SK-N-SH (cell line): ENCODE measurements around the gene SIGLEC15. TPM values are rescaled to one million over a fixed set of nuclear protein-coding genes. Genes with fewer than 3 reads are reported as not detected.

Experiments
- CTCF ChIA-PET: fragments of 300-600, 350-600 bp; formaldehyde crosslinking; extraction: SDS; loops from one replicate; lab custom pipeline; 2021; lab: Yijun Ruan, JAX
- POLR2A ChIA-PET: fragments of 350-600 bp; sonication (Branson Sonifier 250); formaldehyde crosslinking; extraction: SDS; loops from one replicate; lab custom pipeline; 2020; ENCODE audit warnings: antibody characterized with exemption, inconsistent platforms; lab: Yijun Ruan, JAX
- DNase-seq: peaks from one replicate; pipeline ENCODE4 v3.0.0; 2012
- H2AFZ ChIP-seq: fragments of 200-600 bp; sonication (generic); 2 replicates; pipeline ENCODE4 v1.8.1; 2016; ENCODE audit warnings: antibody characterized with exemption, mild to moderate bottlenecking, low read depth
- H3F3A ChIP-seq: fragments of 200-600 bp; sonication (generic); replicated peaks from 2 replicates; pipeline ENCODE3; 2016; ENCODE audit warnings: antibody characterized with exemption, mild to moderate bottlenecking; ENCODE audit not compliant: insufficient read depth
- H3K27ac ChIP-seq, 2 experiments: fragments of 200-500 bp in 1 of 2; fragments of 200-600 bp in 1 of 2; sonication (Bioruptor generic) in 1 of 2; sonication (generic), shearing (Covaris generic) in 1 of 2; 2 replicates each; pipeline versions ENCODE4 v1.5.1 to v1.6.1; 2014 to 2016; ENCODE audit warnings: low read depth in 2 of 2, inconsistent platforms in 1 of 2, low read length in 1 of 2, mild to moderate bottlenecking in 1 of 2, mixed read lengths in 1 of 2
- H3K27me3 ChIP-seq: fragments of 200-600 bp; sonication (generic), shearing (Covaris generic); 2 replicates; pipeline ENCODE4 v1.6.1; 2016; ENCODE audit warnings: mixed run types; ENCODE audit not compliant: insufficient read depth
- H3K36me3 ChIP-seq, 2 experiments: fragments of 200-500 bp in 1 of 2; fragments of 200-600 bp in 1 of 2; sonication (Bioruptor generic) in 1 of 2; sonication (generic) in 1 of 2; replicated peaks in 1 of 2; 2 replicates each; pipeline versions ENCODE3 to v1.5.1; 2014 to 2016; ENCODE audit warnings: low read length in 1 of 2, mild to moderate bottlenecking in 1 of 2; ENCODE audit not compliant: insufficient read depth in 2 of 2, control insufficient read depth in 1 of 2
- H3K4me1 ChIP-seq, 2 experiments: fragments of 200-500 bp in 1 of 2; fragments of 200-600 bp in 1 of 2; sonication (Bioruptor generic) in 1 of 2; sonication (generic), shearing (Covaris generic) in 1 of 2; 2 replicates each; pipeline versions ENCODE4 v1.5.1 to v1.6.1; 2014 to 2016; ENCODE audit warnings: low read depth in 1 of 2, low read length in 1 of 2, mixed run types in 1 of 2; ENCODE audit not compliant: insufficient read depth in 2 of 2, control insufficient read depth in 1 of 2
- H3K4me2 ChIP-seq: fragments of 200-600 bp; sonication (generic), shearing (Covaris generic); 2 replicates; pipeline ENCODE4 v1.6.1; 2017; ENCODE audit warnings: mixed run types
- H3K4me3 ChIP-seq, 2 experiments: fragments of 200-500 bp in 1 of 2; fragments of 200-600 bp in 1 of 2; sonication (Bioruptor generic) in 1 of 2; sonication (generic), shearing (Covaris generic) in 1 of 2; 2 replicates each; pipeline versions ENCODE4 v1.5.1 to v1.8.1; 2014 to 2016; ENCODE audit warnings: low read depth in 2 of 2, inconsistent platforms in 1 of 2, low read length in 1 of 2, mild to moderate bottlenecking in 1 of 2, mixed read lengths in 1 of 2, moderate library complexity in 1 of 2
- H3K79me2 ChIP-seq: fragments of 200-600 bp; sonication (generic); 2 replicates; pipeline ENCODE4 v1.8.1; 2017; ENCODE audit warnings: mild to moderate bottlenecking; ENCODE audit not compliant: insufficient read depth
- H3K9ac ChIP-seq: fragments of 200-600 bp; sonication (generic); 2 replicates; pipeline ENCODE4 v1.6.1; 2017; ENCODE audit warnings: mixed run types
- H3K9me2 ChIP-seq: fragments of 200-600 bp; sonication (generic); 2 replicates; pipeline ENCODE4 v1.6.1; 2017; ENCODE audit warnings: mixed run types
- H3K9me3 ChIP-seq: fragments of 200-600 bp; sonication (generic); 2 replicates; pipeline ENCODE4 v1.6.1; 2017; ENCODE audit warnings: mixed run types, mild to moderate bottlenecking, moderate library complexity
- H4K20me1 ChIP-seq: fragments of 200-600 bp; sonication (generic); 2 replicates; pipeline ENCODE4 v1.6.1; 2017; ENCODE audit warnings: mild to moderate bottlenecking, mixed run types; ENCODE audit not compliant: insufficient read depth
- FOSL2 ChIP-seq: IDR thresholded peaks from 2 replicates; pipeline ENCODE4 v1.4.0; 2012; ENCODE audit warnings: low read depth, mild to moderate bottlenecking, moderate library complexity, borderline replicate concordance
- FOXM1 ChIP-seq: IDR thresholded peaks from 2 replicates; pipeline ENCODE4 v1.4.0; 2012; ENCODE audit warnings: low read depth, mild to moderate bottlenecking
- GABPA ChIP-seq: IDR thresholded peaks from 2 replicates; pipeline ENCODE4 v1.4.0; 2012; ENCODE audit warnings: low read depth, mild to moderate bottlenecking
- MXI1 ChIP-seq: IDR thresholded peaks from 2 replicates; pipeline ENCODE4 v1.6.1; 2012; ENCODE audit warnings: mild to moderate bottlenecking, low read depth, low read length, improper control_type of control experiment
- NRF1 ChIP-seq: IDR thresholded peaks from 2 replicates; pipeline ENCODE4 v1.6.1; 2012; ENCODE audit warnings: low read depth, mild to moderate bottlenecking, low read length
- RAD21 ChIP-seq: IDR thresholded peaks from 2 replicates; pipeline ENCODE4 v1.6.1; 2012; ENCODE audit warnings: mild to moderate bottlenecking, low read length
- RFX5 ChIP-seq: IDR thresholded peaks from 2 replicates; pipeline ENCODE4 v1.6.1; 2012; ENCODE audit warnings: mild to moderate bottlenecking, improper control_type of control experiment, low read length
- WGBS: methylation state at CpG from one replicate; pipeline ENCODE4 v1.1.6; 2017; ENCODE audit warnings: low lambda C conversion rate; 5-methylcytosine and 5-hydroxymethylcytosine counted together
- polyA plus RNA-seq, 3 experiments: library from polyadenylated mRNA; depleted of rRNA; stranded (reverse); fragments of >200 nt; gene quantifications; 2 replicates each; pipeline ENCODE4 v1.2.3, GENCODE V29; 2012
- TF ChIP-seq, protein P1 (sequence below): IDR thresholded peaks from 2 replicates; pipeline ENCODE4 v1.6.1; 2012; ENCODE audit warnings: mild to moderate bottlenecking, low read depth, low read length, moderate library complexity
- TF ChIP-seq, protein P2 (sequence below): fragments of 200-600 bp; sonication (generic); IDR thresholded peaks from 2 replicates; pipeline ENCODE4 v1.6.1; 2017; ENCODE audit warnings: antibody characterized with exemption, mild to moderate bottlenecking, moderate library complexity
- TF ChIP-seq, protein P3 (sequence below): IDR thresholded peaks from 2 replicates; pipeline ENCODE4; 2012
- TF ChIP-seq, protein P4 (sequence below): fragments of 150-350 bp; IDR thresholded peaks from 2 replicates; pipeline ENCODE4 v1.6.1; 2016; ENCODE audit warnings: mild to moderate bottlenecking, low read depth, low read length

SIGLEC15 gene
- polyA plus RNA-seq, 1 of the 3 experiments (the other 2 are of a cell fraction) = 0.10 TPM

DNA sequence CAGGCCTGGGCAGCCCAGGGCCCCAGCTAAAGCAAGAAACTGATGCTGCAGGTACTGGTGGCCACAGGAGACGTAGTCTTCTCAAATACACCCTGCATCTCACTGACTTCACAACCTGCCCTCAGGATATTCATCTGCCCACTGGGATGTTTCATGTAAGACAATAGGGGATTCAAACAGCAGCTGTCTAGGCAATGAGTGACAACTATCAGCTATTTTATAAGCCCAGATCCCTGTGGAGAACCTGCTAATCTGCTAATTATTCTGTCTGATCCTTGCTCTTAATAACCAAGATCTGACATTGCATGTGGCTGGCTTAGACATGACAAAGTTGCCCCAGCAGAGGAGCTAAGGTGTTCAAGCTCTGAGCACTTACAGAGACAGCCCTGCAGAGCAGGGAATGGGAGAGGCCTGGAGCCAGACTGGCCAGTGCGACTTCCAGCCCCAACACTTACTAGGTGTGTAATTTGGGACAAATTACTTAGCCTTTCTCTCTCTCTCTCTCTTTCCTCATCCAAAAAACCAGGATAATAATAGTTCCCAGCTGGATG is 28.6 kb downstream of the SIGLEC15 start:
- Histone ChIP-seq H3K79me2 (no peaks in the 10 kb centered on the region), H3K4me2 (no peak overlapping the region), H3F3A (peaks cover 4% of the 10 kb centered on the region), H3K27ac (no peak overlapping the region), H4K20me1 (no peaks in the 10 kb centered on the region), H3K9me3 (no peaks in the 10 kb centered on the region), H2AFZ (no peak overlapping the region), H3K36me3 (peaks cover 70 to 83% of the 10 kb centered on the region in 2 experiments), H3K27me3 (no peaks in the 10 kb centered on the region), H3K9ac (no peak overlapping the region), H3K9me2 (no peaks in the 10 kb centered on the region), H3K4me3 (no peak overlapping the region), H3K4me1 (no peaks in the 10 kb centered on the region)
- ChIA-PET CTCF (interaction anchor here (0.5 to 2.6 kb wide), 5 partner anchors 16 to 162 kb away, joined by 3 to 6 read pairs (median 3); no protein-coding TSS in a partner anchor), POLR2A (no interaction called here)
- DNase-seq = no peak
- no peak for TF ChIP-seq FOSL2
- TF ChIP-seq, protein P1, sequence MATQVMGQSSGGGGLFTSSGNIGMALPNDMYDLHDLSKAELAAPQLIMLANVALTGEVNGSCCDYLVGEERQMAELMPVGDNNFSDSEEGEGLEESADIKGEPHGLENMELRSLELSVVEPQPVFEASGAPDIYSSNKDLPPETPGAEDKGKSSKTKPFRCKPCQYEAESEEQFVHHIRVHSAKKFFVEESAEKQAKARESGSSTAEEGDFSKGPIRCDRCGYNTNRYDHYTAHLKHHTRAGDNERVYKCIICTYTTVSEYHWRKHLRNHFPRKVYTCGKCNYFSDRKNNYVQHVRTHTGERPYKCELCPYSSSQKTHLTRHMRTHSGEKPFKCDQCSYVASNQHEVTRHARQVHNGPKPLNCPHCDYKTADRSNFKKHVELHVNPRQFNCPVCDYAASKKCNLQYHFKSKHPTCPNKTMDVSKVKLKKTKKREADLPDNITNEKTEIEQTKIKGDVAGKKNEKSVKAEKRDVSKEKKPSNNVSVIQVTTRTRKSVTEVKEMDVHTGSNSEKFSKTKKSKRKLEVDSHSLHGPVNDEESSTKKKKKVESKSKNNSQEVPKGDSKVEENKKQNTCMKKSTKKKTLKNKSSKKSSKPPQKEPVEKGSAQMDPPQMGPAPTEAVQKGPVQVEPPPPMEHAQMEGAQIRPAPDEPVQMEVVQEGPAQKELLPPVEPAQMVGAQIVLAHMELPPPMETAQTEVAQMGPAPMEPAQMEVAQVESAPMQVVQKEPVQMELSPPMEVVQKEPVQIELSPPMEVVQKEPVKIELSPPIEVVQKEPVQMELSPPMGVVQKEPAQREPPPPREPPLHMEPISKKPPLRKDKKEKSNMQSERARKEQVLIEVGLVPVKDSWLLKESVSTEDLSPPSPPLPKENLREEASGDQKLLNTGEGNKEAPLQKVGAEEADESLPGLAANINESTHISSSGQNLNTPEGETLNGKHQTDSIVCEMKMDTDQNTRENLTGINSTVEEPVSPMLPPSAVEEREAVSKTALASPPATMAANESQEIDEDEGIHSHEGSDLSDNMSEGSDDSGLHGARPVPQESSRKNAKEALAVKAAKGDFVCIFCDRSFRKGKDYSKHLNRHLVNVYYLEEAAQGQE = no peak
- TF ChIP-seq, protein P2, sequence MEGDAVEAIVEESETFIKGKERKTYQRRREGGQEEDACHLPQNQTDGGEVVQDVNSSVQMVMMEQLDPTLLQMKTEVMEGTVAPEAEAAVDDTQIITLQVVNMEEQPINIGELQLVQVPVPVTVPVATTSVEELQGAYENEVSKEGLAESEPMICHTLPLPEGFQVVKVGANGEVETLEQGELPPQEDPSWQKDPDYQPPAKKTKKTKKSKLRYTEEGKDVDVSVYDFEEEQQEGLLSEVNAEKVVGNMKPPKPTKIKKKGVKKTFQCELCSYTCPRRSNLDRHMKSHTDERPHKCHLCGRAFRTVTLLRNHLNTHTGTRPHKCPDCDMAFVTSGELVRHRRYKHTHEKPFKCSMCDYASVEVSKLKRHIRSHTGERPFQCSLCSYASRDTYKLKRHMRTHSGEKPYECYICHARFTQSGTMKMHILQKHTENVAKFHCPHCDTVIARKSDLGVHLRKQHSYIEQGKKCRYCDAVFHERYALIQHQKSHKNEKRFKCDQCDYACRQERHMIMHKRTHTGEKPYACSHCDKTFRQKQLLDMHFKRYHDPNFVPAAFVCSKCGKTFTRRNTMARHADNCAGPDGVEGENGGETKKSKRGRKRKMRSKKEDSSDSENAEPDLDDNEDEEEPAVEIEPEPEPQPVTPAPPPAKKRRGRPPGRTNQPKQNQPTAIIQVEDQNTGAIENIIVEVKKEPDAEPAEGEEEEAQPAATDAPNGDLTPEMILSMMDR = no peak
- no peak for TF ChIP-seq GABPA
- TF ChIP-seq RAD21 = no peak
- TF ChIP-seq, protein P3, sequence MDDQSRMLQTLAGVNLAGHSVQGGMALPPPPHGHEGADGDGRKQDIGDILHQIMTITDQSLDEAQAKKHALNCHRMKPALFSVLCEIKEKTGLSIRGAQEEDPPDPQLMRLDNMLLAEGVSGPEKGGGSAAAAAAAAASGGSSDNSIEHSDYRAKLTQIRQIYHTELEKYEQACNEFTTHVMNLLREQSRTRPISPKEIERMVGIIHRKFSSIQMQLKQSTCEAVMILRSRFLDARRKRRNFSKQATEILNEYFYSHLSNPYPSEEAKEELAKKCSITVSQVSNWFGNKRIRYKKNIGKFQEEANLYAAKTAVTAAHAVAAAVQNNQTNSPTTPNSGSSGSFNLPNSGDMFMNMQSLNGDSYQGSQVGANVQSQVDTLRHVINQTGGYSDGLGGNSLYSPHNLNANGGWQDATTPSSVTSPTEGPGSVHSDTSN = no peak
- TF ChIP-seq FOXM1 = no peak
- TF ChIP-seq RFX5 = no peak
- no peak for TF ChIP-seq MXI1
- TF ChIP-seq NRF1 = no peak
- TF ChIP-seq, protein P4, sequence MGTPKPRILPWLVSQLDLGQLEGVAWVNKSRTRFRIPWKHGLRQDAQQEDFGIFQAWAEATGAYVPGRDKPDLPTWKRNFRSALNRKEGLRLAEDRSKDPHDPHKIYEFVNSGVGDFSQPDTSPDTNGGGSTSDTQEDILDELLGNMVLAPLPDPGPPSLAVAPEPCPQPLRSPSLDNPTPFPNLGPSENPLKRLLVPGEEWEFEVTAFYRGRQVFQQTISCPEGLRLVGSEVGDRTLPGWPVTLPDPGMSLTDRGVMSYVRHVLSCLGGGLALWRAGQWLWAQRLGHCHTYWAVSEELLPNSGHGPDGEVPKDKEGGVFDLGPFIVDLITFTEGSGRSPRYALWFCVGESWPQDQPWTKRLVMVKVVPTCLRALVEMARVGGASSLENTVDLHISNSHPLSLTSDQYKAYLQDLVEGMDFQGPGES = no peak
- 100% methylated on average over 1 of the region's 2 CpGs for WGBS
